Measurements from ENCODE around the gene CTNNBIP1. TPM values are rescaled to one million over a fixed set of nuclear protein-coding genes. Genes with fewer than 3 reads are reported as not detected.

The CTNNBIP1 gene
- total and polyA plus RNA-seq, 9 of the 15 experiments (the other 6 are each of a cell fraction or from before 2014, with no cell fraction given) = 0.65 to 29.2 (median 14.7) TPM

DNA sequence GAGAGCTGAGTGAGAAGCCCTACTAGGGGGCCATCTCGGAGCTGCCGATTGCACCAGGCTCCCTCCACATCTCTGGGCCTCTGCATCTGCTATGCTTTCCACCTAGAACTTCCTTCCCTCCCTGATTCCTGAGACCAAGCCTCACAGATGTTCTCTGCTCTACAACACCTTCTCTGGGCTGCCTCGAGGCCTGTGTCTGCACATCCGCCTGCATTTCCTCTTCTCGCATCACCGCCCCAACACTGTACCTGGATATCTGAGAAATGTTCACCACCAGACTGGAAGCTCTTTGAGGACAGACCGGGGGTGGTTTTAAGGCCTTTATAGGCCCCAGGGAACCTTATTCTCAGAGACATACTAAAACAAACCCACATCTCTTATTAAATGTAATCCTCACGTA lies 20.7 kb downstream of the CTNNBIP1 start:
- H3K9me1 ChIP-seq (ENCODE audit: control insufficient read depth, insufficient read depth, low read length) = peaks cover 3% of the 10 kb centered on the region
- CTCF ChIA-PET (ENCODE audit: low intra/inter-chr PET ratio) = interaction anchor here (0.6 kb wide), 2 partner anchors 11 to 50 kb away, joined by 3 read pairs; no protein-coding TSS in a partner anchor
- no TSS peak for BruUV-seq (replicated peaks)
- peaks cover 9% of the 10 kb centered on the region; the same call in 1 of the 2 replicates for H4K20me1 ChIP-seq (replicated peaks; ENCODE audit: control insufficient read depth, insufficient read depth, low read length)
- 85% methylated on average over 8 of the region's 8 CpGs for WGBS (ENCODE audit: insufficient coverage, low coverage, missing lambda C conversion rate)
- FAIRE-seq = no peak
- H3K27ac ChIP-seq (ENCODE audit: extremely low read depth, low read depth, low read length) = no peak overlapping the region
- H3K9me3 ChIP-seq (replicated peaks; ENCODE audit: control insufficient read depth, insufficient read depth, low read depth, low read length) = no peaks in the 10 kb centered on the region
- ATAC-seq = no peak
- no peak overlapping the region for H2AFZ ChIP-seq (ENCODE audit: low read depth, low read length)
- no peaks in the 10 kb centered on the region for H3K27me3 ChIP-seq (ENCODE audit: control insufficient read depth in 2 of 2, insufficient read depth in 2 of 2, low read length in 2 of 2)
- H3K4me3 ChIP-seq = no peak overlapping the region
- H3K4me1 ChIP-seq (replicated peaks in 1 of 2; ENCODE audit: control insufficient read depth in 2 of 2, insufficient read depth in 2 of 2, low read length in 2 of 2) = peaks cover 0 to 22% of the 10 kb centered on the region in 2 experiments; a peak in 4 of 5 replicates
- intact Hi-C loops (cut with micrococcal nuclease) = no loop called here
- H3K36me3 ChIP-seq (ENCODE audit: control insufficient read depth, insufficient read depth, low read length) = no peaks in the 10 kb centered on the region
- no peaks in the 10 kb centered on the region for H3K79me2 ChIP-seq (ENCODE audit: control insufficient read depth, insufficient read depth, low read length)
- peak overlapping the region in 1 of 2 experiments; percentile 69; a peak in 2 of 4 replicates for H3K9ac ChIP-seq (ENCODE audit: insufficient read depth in 1 of 2, low read depth in 2 of 2, low read length in 2 of 2)
- in situ Hi-C loops (cut with MboI) = no loop called here
- POLR2A ChIA-PET = interaction anchor here (0.7 to 1.0 kb wide), 2 partner anchors 21 to 46 kb away, joined by 3 to 4 read pairs; no protein-coding TSS in a partner anchor
- DNase-seq (ENCODE audit: extremely low read depth in 1 of 4, low spot score in 3 of 4) = no peak
- no peak overlapping the region for H3K4me2 ChIP-seq (ENCODE audit: insufficient read depth, low read length)
- TF ChIP-seq BMI1 (IDR thresholded peaks at IDR 0.05; ENCODE audit: low read length) = no peak
- TF ChIP-seq, protein P1, sequence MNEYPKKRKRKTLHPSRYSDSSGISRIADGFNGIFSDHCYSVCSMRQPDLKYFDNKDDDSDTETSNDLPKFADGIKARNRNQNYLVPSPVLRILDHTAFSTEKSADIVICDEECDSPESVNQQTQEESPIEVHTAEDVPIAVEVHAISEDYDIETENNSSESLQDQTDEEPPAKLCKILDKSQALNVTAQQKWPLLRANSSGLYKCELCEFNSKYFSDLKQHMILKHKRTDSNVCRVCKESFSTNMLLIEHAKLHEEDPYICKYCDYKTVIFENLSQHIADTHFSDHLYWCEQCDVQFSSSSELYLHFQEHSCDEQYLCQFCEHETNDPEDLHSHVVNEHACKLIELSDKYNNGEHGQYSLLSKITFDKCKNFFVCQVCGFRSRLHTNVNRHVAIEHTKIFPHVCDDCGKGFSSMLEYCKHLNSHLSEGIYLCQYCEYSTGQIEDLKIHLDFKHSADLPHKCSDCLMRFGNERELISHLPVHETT (CRISPR knock-in tag; conservative IDR thresholded peaks at IDR 0.05 in 1 of 2, IDR thresholded peaks at IDR 0.05 in 1 of 2) = no peak
- TF ChIP-seq, protein P2, sequence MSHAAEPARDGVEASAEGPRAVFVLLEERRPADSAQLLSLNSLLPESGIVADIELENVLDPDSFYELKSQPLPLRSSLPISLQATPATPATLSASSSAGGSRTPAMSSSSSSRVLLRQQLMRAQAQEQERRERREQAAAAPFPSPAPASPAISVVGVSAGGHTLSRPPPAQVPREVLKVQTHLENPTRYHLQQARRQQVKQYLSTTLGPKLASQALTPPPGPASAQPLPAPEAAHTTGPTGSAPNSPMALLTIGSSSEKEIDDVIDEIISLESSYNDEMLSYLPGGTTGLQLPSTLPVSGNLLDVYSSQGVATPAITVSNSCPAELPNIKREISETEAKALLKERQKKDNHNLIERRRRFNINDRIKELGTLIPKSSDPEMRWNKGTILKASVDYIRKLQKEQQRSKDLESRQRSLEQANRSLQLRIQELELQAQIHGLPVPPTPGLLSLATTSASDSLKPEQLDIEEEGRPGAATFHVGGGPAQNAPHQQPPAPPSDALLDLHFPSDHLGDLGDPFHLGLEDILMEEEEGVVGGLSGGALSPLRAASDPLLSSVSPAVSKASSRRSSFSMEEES (CRISPR knock-in tag; IDR thresholded peaks at IDR 0.05) = no peak
- TF ChIP-seq TRIM28 (IDR thresholded peaks at IDR 0.05) = no peak
- TF ChIP-seq RHOXF2B (CRISPR knock-in tag; conservative IDR thresholded peaks at IDR 0.05) = no peak
- TF ChIP-seq, protein P3, sequence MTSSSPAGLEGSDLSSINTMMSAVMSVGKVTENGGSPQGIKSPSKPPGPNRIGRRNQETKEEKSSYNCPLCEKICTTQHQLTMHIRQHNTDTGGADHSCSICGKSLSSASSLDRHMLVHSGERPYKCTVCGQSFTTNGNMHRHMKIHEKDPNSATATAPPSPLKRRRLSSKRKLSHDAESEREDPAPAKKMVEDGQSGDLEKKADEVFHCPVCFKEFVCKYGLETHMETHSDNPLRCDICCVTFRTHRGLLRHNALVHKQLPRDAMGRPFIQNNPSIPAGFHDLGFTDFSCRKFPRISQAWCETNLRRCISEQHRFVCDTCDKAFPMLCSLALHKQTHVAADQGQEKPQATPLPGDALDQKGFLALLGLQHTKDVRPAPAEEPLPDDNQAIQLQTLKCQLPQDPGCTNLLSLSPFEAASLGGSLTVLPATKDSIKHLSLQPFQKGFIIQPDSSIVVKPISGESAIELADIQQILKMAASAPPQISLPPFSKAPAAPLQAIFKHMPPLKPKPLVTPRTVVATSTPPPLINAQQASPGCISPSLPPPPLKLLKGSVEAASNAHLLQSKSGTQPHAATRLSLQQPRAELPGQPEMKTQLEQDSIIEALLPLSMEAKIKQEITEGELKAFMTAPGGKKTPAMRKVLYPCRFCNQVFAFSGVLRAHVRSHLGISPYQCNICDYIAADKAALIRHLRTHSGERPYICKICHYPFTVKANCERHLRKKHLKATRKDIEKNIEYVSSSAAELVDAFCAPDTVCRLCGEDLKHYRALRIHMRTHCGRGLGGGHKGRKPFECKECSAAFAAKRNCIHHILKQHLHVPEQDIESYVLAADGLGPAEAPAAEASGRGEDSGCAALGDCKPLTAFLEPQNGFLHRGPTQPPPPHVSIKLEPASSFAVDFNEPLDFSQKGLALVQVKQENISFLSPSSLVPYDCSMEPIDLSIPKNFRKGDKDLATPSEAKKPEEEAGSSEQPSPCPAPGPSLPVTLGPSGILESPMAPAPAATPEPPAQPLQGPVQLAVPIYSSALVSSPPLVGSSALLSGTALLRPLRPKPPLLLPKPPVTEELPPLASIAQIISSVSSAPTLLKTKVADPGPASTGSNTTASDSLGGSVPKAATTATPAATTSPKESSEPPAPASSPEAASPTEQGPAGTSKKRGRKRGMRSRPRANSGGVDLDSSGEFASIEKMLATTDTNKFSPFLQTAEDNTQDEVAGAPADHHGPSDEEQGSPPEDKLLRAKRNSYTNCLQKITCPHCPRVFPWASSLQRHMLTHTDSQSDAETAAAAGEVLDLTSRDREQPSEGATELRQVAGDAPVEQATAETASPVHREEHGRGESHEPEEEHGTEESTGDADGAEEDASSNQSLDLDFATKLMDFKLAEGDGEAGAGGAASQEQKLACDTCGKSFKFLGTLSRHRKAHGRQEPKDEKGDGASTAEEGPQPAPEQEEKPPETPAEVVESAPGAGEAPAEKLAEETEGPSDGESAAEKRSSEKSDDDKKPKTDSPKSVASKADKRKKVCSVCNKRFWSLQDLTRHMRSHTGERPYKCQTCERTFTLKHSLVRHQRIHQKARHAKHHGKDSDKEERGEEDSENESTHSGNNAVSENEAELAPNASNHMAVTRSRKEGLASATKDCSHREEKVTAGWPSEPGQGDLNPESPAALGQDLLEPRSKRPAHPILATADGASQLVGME (CRISPR knock-in tag; IDR thresholded peaks at IDR 0.05) = no peak
